ENCODE results near the gene CAPZB.

GRCh38 chr1:19325958-19326747 lies 159.2 kb downstream of the CAPZB start:
- TF ChIP-seq POLR2A (IDR thresholded peaks at IDR 0.05; ENCODE audit: low read depth, low read length), result no peak
- TF ChIP-seq POLR2AphosphoS5 (IDR thresholded peaks at IDR 0.05; ENCODE audit: low read depth, low read length), result no peak
- TF ChIP-seq TAF1 (IDR thresholded peaks at IDR 0.05; ENCODE audit: low read depth, low read length), result no peak
